NCI-H774 (cell line): ENCODE data around the gene CRY2.
A peak's percentile ranks its signal among the peaks of the same experiment; 100 is the strongest.
"Not testable (repeated sequence)": the region's sequence is repeated elsewhere in the genome, so short reads cannot be mapped to it uniquely, and the experiment has no call there.

Experiments used
- DNase-seq: peaks from one replicate; lab custom pipeline; 2025; lab: John Stamatoyannopoulos, UW

CRY2 gene

DNA sequence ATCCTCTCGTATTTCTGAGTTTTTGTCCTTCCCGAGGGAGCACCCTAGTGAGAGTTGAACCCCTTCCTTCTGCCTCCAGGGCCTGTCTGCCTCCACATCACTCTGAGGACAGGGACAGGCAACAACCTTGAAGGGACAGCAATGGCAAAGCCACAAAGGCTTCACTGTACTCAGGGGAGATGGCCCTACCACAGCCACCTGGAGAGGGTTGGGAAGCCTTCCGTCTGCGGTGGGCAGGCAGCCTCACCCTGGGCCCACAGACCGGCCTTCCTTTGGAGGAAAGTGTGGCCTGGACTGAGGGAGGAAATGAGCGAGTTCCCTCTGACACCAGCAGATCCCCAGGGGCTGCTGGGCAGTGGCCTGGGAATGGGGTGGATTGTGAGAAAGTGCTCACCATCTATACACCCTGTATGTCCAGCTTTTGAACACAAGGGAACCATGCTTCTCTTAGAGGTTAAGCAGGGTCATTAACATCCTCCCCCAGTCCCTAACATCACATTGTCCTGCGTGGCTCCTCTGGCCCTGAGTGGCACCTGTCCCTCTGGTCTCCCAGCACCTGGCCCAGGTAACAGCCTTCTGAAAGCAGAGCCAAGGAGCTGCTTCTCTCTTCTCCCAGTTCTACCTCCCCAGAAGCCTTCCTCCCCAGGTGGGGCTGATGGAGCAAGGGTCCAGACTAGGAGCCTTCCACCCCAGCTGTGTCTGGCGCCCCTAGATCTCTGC, 35.5 kb upstream of the CRY2 start:
- no peak for DNase-seq

DNA sequence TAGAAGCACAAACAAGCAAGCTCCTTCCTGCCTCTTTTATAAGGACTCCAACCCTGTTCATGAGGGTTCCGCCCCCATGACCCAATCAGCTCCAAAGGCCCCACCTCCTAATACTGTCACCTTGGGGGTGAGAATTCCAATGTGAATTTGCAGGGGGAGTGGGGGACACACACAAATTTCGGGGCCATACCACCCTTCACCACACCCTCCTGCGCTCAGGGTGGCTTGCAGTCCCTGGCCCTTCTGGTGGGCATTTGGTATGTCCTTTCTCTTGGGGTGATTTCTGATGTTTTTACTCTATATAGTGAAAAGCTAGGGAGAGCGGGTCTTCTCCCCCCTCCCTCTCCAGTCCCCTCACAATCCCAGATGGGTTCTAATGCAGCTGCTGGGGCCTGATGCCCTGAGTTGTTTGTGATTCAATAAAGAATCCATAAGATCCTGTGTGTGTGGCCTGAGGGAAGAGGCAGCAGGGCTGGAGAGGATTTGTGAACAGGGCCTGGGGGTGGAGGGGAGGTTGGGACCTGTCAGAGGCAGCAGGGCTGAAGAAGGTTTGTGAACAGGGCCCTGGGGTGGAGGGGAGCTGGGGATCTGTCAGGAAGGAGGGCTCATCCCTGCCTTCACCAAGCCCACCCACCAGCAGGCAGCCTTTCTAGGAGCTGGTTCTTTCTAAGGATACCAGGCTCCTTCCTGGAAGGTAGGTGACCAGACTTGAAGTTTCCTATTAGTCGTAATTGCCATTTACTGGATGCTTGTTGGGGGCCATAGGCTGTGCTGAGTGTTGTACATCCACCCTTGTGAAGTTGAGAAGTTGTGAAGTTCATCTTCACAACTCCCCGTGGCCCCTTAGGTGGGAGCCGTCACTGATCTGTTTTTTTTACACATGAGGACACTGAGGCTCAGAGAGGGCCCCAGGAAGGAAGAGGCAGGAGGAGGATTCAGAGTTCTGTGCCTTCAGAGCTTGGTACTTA, 34.4 kb upstream of the CRY2 start:
- DNase-seq = no peak

DNA sequence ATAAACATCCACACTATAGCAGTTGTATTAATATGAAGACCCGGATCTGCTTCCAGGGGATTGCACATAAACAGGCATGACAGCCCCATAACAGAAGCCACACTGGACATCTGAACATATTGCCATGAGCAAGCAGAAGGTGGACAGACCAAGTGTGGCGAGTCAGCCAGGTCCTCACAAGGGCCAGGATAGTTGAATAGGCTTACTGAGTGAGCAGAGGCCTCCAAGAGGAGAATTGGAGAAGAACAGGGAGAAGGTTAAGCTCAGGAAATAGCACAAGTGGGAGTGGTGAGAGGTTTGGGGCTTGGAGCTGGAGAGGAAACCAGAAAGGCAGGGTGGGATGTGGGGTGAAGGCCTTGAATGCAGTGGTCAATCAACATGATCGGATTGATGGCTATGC, 31.5 kb upstream of the CRY2 start:
- no peak for DNase-seq

DNA sequence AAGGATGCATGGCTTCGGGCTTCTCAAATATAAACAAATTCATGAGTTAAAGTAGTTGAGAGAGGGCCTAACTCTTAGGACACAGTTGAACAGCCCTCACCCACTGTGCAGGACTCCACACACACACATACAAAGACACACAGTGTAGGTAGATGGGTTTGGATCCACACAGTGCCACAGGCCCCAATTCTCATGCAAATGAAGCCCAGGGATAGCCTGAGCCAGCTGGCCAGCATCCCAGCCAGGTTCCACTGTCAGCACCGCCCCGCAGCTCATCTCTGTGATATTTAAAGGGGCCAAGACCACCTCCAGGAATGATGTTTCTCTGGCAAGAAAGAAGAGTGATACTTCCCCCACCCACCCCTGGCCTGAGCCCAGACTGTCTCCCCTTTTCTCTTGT, 30.7 kb upstream of the CRY2 start:
- DNase-seq = peak; percentile 2

DNA sequence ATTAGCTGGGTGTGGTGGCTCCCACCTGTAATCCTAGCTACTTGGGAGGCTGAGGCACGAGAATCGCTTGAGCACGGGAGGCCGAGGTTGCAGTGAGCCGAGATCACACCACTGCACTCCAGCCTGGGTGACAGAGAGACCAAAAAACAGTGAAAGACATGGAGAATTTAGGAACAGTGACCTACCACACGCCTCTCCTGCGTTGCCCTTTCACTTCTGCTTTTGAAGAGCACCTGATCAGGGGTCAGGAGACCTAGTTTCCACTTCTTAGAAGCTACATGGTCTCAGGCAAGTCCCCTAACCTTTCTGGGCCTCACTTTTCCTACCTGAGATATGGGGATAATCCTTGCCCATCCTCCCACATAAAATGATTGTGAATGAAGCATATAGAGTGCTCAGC, 30.1 kb upstream of the CRY2 start:
- DNase-seq = no peak

DNA sequence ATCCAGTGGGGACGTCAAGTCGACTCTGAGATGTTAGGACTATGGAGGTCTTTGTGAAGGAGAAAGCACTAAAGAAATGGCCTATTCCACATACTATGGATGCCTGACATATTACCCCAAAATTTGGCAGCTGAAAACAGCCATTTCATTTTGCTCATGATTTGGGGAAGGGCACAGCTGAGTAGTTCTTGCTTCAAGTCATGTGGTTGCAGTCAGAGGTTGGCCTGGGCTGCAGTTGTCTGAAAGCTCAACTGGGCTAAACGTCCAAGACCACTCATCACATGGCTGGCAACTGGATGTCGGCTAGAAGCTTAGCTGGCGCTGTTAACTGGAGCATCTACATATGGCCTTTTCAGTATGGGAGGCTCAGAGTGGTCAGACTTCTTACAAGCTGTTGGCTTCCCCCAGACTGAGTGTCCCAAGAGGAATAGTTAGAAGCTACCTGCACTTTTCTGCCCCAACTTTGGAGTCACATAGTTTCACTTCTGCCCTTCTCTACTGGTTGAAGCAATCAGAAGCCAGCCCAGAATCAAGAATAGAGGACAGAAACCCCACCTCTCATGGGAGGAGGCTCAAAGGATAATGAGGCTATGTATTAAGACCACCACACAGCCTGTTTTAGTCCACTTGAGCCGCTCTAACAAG, 28.2 kb upstream of the CRY2 start:
- no peak for DNase-seq

DNA sequence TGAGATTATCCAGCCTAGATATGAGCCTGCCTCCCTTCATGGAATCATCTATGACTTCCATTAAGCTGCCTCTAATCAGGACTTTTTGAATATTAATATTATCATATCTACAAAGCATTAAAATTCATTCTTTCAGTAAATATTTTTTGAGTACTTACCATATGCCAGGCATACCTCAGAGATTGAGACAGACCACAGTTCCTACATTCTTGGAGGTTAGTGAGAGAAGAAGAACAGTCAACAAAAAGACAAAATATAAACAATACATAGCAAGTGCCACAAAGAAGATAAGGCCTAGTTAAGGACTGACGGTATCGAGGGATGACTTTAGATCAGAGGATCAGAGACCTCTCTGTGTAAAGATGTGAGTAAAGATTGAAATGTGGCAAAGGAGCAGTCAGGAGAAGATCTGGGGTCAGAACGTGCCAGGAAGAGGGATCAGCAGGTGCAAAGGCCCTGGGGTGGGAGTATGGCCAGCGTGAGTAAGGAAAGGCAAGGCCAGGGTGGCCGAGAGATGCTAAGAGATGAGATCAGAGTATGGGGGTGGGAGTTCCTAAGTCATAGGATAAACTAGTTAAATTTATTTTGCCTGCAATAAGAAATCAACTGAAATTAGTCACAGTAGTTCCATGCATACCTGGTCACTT, 26.9 kb upstream of the CRY2 start:
- no peak for DNase-seq

DNA sequence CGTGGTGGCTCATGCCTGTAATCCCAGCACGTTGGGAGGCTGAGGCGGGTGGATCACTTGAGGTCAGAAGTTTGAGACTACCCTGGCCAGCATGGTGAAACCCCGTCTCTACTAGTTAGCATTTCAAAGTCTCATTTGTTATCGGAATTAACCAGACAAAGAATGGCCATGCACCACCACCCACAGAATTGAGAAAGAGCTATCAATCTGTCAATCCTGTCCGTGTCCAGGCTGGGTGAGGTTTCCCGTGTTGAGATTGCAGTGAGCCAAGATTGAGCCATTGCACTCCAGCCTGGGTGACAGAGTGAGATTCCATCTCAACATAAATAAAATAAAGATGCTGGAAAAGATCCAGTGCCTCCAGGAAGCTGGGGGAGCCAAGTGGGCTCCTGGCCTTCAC, 20.8 kb upstream of the CRY2 start:
- not testable (repeated sequence) for DNase-seq

DNA sequence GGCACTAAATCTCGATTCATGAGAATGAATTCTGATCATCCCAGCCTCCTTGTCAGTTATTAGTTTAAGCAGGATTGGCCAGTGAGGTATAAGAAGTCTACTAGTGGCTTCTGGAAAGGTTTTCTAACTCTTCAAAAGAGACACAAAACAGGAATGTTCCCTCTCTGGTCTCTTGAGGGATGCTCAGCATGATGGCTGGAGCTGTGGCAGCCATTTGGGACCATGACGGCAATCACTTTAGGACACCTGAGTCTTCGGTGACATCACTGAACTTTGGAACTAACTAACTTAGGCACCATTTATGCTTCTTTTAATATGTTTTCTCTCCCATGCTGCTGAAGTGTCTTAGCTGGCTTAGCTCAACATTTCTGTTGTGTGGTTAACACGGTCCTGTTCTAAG, 20.2 kb upstream of the CRY2 start:
- DNase-seq = no peak

DNA sequence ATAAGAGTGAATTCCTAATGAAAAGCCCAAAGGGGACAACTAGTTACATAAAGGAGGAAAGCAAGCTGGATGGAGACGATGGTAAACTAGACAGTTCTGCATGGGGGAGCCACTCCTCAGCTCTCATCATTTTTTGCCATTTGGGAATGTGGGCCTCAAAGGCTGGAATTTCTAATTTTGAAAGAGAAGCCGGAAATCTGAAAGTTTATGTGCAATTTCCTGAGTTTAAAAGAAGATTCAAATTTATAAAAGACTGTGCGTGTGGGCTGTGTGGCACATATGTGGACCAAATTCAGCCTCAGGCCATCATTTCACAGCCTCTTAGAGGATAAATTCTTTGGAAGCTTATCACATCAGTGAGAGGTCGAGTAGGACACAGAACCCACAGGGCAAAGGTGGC, 18.3 kb upstream of the CRY2 start:
- DNase-seq = no peak

DNA sequence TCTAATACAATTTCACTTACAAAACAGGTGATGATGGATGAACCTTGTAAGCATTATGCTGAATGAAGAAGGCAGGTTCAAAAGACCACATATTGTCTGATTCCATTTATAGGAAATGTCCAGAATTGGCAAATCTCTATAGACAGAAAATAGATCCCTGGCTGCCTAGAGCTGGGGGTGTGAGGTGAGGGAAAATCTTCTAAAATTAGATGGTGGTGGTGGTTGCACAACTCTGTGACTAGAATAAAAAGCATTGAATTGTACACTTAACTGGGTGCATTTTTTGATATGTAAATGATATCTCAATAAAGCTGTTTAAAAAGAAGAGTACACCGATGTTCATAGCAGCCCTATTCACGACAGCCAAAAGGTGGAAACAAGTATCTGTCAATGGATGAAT, 16.7 kb upstream of the CRY2 start:
- no peak for DNase-seq

DNA sequence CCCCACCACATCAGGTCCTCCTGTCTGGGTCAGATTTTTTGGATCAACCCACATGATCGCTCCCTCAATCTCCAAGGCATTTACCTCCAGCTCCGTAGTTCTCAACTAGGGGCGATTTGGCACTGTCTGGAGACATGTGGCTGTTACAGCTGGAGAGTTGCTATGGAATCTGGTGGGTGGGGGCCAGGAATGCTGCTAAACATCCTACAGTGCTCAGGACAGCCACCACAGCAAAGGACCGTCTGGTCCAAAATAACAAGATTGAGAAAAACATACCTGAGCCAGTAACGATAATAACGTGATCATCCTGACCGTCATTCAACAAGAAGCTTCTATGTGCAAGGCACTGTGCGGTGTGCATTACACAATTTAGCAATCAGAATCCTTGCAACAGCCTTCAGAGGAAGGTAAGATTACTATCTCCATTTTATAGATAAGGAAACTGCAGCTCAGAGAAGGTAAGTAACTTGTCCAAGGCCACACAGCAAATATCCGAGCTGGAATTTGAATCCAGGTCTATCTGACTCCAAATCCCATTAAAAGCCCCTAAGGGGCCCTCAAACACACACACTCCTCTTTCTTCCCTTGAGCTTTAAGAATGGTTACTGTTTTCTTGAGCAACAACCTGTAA, 14.3 kb upstream of the CRY2 start:
- DNase-seq = no peak

DNA sequence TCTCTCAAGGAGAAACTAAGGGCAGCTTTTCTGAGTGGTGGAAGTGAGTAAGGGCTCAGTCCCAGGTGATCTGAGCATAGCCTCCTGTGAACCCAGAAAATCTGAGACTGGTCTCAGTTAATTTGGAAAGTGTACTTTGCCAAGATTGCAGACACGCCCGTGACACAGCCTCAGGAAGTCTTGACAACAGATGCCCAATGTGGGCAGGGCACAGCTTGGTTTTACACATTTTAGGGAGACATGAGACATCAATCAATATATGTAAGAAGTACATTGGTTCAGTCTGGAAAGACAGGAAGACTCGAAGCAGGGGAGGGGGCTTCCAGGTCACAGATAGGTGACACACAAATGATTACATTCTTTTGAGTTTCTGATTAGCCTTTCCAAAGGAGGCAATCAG, 13.5 kb upstream of the CRY2 start:
- DNase-seq = no peak

DNA sequence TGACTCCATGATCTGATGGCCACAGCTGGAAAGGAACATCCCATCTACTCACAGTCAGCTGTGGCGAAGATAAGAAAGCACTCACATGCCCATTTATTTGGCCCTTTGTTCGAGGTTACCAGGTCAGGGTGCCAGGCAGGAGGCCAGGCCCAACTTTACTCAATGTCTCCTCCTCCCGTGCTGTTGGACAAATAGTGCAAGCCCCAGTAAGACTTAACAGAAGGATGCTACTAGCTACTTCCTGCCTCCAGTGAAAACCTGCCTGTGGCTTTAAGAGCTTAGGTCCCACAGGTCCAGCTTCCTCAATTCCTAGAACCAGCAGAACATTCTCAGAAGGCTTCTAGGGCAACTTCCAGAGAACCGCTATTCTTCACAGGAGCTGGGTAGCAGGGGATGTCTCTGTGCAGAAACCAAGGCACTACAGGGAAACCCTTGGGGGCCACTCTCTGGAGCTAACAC, 12.9 kb upstream of the CRY2 start:
- no peak for DNase-seq

DNA sequence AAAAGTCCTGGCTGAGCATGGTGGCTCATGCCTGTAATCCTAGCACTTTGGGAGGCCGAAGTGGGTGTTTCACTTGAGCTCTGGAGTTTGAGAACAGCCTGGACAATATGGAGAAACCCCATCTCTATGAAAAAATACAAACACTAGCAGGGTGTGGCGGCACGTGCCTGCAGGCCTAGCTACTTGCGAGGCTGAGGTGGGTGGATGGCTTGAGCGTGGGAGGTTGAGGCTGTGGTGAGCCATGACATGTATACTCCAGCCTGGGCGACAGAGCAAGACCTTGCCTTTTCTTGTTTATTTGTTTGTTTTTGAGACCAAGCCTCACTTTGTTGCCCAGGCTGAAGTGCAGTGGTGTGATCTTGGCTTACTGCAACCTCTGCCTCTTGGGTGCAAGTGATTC, 8.1 kb upstream of the CRY2 start:
- DNase-seq = no peak

DNA sequence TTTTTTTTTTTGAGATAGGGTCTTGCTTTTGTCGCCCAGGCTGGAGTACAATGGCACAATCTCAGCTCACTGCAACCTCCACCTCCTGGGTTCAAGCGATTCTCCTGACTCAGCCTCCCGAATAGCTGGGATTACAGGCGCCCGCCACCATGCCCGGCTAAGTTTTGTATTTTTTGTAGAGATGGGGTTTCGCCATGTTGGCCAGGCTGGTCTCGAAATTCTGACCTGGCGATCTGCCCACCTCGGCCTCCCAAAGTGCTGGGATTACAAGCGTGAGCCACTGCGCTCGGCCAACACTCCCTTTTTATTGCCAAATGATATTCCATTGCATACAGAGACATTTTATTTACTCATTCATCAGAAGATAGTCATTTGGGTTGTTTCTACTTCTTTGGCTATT, 7.0 kb upstream of the CRY2 start:
- not testable (repeated sequence) for DNase-seq

DNA sequence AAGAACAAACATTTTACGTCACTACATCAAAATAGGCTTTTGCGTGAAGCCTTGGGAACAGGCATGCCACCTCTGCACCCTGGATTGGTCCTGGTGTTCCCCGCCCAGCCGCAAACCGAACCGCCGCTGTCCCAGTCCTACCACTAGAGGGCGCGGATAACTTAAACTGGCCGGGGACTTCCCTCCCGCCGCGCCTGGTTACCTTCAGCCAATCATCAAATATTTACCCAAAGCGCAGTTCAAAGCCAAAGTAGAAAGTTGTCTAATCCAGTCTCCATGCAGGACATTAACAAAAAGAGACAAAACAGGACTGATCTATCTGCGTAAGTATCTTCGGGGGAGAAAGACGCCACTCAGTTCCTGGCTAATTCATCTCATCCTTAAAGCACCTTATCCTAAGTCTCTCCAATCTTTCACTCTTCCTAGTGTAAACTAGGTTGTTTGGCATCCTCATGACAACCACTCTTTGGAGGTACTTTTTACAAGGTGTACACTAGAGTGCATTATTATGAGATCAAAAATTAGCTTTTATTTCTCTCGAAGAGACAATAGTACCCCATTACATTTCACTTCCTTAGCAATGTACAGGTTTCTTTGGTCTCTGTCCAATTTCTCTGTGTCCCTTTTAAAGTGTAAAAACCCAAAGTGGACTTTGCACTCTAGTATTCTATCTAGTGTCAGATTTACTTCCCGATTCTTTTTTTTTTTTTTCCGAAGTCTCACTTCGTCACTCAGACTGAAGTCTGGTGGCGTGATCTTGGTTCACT, 3.9 kb upstream of the CRY2 start:
- peak; percentile 88 for DNase-seq

DNA sequence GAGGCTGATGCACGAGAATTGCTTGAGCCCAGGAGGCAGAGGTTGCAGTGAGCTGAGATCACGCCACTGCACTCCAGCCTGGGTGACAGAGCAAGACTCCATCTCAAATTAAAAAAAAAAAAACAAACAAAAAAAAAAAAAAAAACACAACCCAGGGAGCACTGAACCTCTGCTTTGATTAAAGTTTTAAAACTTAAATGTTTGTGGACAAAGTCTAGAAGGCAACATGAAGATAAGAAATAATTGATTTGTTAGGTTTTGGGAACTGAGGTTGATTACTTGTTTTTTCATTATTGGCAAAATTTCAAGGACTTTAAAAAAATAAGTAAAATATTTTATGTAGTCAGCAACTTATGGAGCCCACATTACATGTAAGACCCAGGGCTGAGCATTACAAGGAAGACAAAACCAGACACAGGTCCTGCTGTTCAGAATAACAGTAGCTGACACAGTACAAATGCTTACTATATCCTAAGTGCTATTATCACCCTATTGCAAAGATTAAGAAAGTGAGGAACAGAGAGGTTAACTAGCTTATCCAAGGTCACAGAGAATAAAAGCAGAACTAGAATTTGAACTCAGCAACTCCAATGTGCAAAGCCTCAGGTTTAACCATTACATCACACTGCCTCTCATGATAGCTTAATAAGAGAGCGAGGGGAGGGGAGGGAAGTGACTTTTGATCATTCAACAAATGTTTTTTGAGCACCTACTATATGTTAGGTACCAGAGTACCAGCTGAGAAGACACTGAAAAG, 2.3 kb upstream of the CRY2 start:
- DNase-seq = no peak

DNA sequence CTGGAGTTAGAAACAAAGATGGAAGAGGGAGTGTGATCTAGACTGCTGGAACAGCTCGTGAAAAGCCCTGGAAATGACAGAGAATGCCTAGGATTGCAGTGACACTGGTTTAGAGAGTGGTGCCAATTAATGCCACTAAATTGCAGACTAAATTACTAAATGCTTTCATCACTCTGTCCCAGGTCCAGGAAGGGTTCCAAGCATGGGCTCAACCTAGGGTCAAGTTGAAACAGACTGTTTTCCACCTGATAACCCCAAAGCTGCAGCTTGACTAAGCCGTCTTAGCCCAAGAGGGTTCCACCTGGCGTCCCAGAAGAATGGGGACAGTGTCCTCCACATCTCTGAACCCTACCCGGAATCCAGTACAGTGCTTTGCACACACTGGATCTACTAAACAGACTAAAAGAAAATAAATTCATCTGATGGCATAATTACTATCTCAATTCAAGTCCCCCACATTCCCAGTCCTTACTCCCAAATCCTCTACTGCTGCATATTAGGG, 1.1 kb upstream of the CRY2 start:
- no peak for DNase-seq

DNA sequence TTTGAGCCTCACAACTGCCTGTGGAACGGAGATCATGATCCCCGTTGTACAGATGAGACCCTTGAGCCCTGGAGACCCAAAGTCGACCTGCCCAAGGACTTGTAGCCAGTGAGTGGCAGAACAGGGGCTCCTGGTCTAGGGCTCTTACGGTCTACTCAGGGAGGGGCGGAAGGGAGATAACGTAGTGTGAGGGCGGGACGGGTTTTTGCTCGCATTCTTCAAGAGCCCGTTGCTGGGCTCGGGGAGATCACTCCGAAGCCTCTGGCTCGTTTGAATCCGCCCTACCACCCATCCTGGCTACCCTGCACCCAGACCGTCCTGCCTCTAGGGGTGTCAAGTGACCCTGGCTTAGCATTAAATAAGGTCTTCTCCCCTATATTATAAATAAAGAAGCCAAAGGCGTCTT, 639 bp downstream of the CRY2 start:
- no peak for DNase-seq
